ENCODE measurements around the gene HECTD2. TPM values are rescaled to one million over a fixed set of nuclear protein-coding genes. Genes with fewer than 3 reads are reported as not detected.

Gene HECTD2
- total and polyA plus RNA-seq, 2 of the 8 experiments (the other 6 are each of a cell fraction or from before 2014, with no cell fraction given), result 5.7 to 11.9 TPM

GRCh38 chr10:91545384-91545783 is 135.2 kb downstream of the HECTD2 start:
- TF ChIP-seq SP1 (IDR thresholded peaks at IDR 0.05; ENCODE audit: low read depth, low read length), result no peak
- TF ChIP-seq JUN (IDR thresholded peaks at IDR 0.05; ENCODE audit: low read depth, low read length), result no peak
- TF ChIP-seq EP300 (IDR thresholded peaks at IDR 0.05; ENCODE audit: borderline replicate concordance in 1 of 2, low read depth in 2 of 2, low read length in 2 of 2), result no peak
- no peak for TF ChIP-seq CREB1 (IDR thresholded peaks at IDR 0.05)
- 55% methylated on average over 3 of the region's 3 CpGs; no CpG with 5 or more reads in 1 of the 2 experiments for WGBS, 2 experiments (ENCODE audit: extremely low coverage in 1 of 2, insufficient coverage in 1 of 2, insufficient read length in 1 of 2, insufficient replicate concordance in 2 of 2, low coverage in 1 of 2, low lambda C conversion rate in 2 of 2, missing lambda C conversion rate in 1 of 2)
- no peak overlapping the region for H3K56ac ChIP-seq (replicated peaks; ENCODE audit: insufficient read length, low read depth, low read length)
- H4K20me1 ChIP-seq (replicated peaks in 1 of 2; ENCODE audit: control insufficient read depth in 1 of 2, insufficient read depth in 2 of 2, low read length in 2 of 2), result no peaks in the 10 kb centered on the region
- no peak overlapping the region for H3K4ac ChIP-seq (replicated peaks; ENCODE audit: insufficient read length, low read depth, low read length)
- ChIA-PET CTCF (ENCODE audit: partially characterized antibody) (no interaction called here), POLR2A (ENCODE audit: partially characterized antibody) (no interaction called here)
- no peak overlapping the region for H2BK20ac ChIP-seq (ENCODE audit: low read length)
- H4K8ac ChIP-seq (ENCODE audit: extremely low read depth, insufficient read depth, low read length), result no peak overlapping the region
- no peak overlapping the region for H2BK120ac ChIP-seq (replicated peaks; ENCODE audit: low read depth, low read length)
- no peaks in the 10 kb centered on the region for H3K4me1 ChIP-seq (replicated peaks in 1 of 4; ENCODE audit: control insufficient read depth in 3 of 4, insufficient read depth in 4 of 4, low read length in 3 of 4)
- no peak overlapping the region for H3K27ac ChIP-seq (ENCODE audit: low read depth, low read length)
- H3K4me3 ChIP-seq (ENCODE audit: extremely low read depth in 1 of 4, insufficient read depth in 2 of 4, low read depth in 3 of 4, low read length in 4 of 4), result no peak overlapping the region
- no peaks in the 10 kb centered on the region for H3K79me1 ChIP-seq (ENCODE audit: low read depth, low read length)
- no peak overlapping the region for H2AK5ac ChIP-seq (ENCODE audit: low read depth, low read length)
- H3K4me2 ChIP-seq (ENCODE audit: insufficient read depth in 1 of 2, low read depth in 2 of 2, low read length in 2 of 2), result no peak overlapping the region
- no peak overlapping the region for H2BK15ac ChIP-seq (ENCODE audit: low read length)
- no peaks in the 10 kb centered on the region for H3K27me3 ChIP-seq (replicated peaks in 1 of 4; ENCODE audit: control insufficient read depth in 3 of 4, extremely low read depth in 1 of 4, insufficient read depth in 3 of 4, low read length in 3 of 4)
- H4K91ac ChIP-seq (replicated peaks; ENCODE audit: insufficient read length, low read length), result no peak overlapping the region
- H3K79me2 ChIP-seq (ENCODE audit: control insufficient read depth in 1 of 2, insufficient read depth in 2 of 2, low read length in 2 of 2), result no peaks in the 10 kb centered on the region
- FAIRE-seq (no peak), DNase-seq (ENCODE audit: low read depth in 1 of 2, low spot score in 2 of 2) (no peak)
- no peak overlapping the region for H3K18ac ChIP-seq (ENCODE audit: extremely low read depth, low read length)
- no peak overlapping the region for H3K23ac ChIP-seq (ENCODE audit: insufficient read length)
- no peak overlapping the region for H2BK5ac ChIP-seq (ENCODE audit: low read depth, low read length)
- H3K9me3 ChIP-seq (ENCODE audit: insufficient read depth in 2 of 2, low read depth in 1 of 2, low read length in 1 of 2), result peaks cover 0 to 5% of the 10 kb centered on the region in 2 experiments; a peak in 1 of 4 replicates
- H3K23me2 ChIP-seq (ENCODE audit: low read depth, low read length), result no peaks in the 10 kb centered on the region
- no peaks in the 10 kb centered on the region for H3K36me3 ChIP-seq (ENCODE audit: control insufficient read depth in 2 of 4, insufficient read depth in 4 of 4, low read length in 3 of 4)
- H2BK12ac ChIP-seq (ENCODE audit: low read depth, low read length), result no peak overlapping the region
- H3K9ac ChIP-seq (replicated peaks in 1 of 4; ENCODE audit: extremely low read depth in 1 of 4, low read depth in 3 of 4, low read length in 3 of 4), result no peak overlapping the region
- H4K5ac ChIP-seq (ENCODE audit: insufficient read length, low read depth, low read length), result no peak overlapping the region
- H2AFZ ChIP-seq (ENCODE audit: low read length), result no peak overlapping the region
- H3K14ac ChIP-seq (ENCODE audit: insufficient read length), result no peak overlapping the region

Measured in H1 (cell line).